Mammary epithelial cell (primary cell): ENCODE data around the gene PGBD2.

Source experiments
- CTCF ChIP-seq, 2 donors: IDR thresholded peaks in 1 of 2; conservative IDR thresholded peaks in 1 of 2; 2 replicates each; pipeline ENCODE4 v1.5.1; 2011 to 2012; ENCODE audit warnings: inconsistent platforms in 2 of 2, low read length in 2 of 2, mild to moderate bottlenecking in 2 of 2, control low read depth in 1 of 2, low read depth in 1 of 2; ENCODE audit not compliant: insufficient read depth in 1 of 2; ENCODE audit errors: extremely low read depth in 1 of 2
- EZH2 ChIP-seq: IDR thresholded peaks from 2 replicates; pipeline ENCODE4 v1.6.1; 2012; ENCODE audit warnings: low read length, inconsistent platforms, borderline replicate concordance

DNA sequence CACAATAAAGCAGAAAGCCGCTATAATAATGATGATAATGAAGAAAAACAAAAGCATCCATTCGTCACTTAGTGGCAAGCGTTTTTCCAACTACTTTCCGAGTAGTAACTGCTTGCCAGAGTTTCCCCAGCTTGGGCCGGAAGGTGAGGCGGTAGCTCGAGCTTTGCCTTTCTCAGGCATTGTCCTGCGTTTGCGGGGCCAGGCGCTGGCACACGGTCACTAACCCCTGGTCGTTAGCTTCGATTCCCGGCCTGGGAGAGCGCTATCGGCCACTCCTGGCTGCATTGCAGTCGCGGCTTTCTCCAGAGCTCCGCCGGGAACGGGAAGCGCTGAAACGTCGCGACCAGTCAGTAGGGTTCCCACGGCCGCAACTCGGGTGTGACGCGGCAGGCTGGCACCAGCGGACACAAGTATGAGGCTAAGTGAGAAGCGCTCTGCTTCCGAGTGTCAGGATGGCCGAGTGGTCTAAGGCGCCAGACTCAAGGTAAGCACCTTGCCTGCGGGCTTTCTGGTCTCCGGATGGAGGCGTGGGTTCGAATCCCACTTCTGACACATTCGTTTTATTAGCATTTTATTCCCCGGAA is 32.5 kb upstream of the PGBD2 start:
- TF ChIP-seq CTCF (conservative IDR thresholded peaks at IDR 0.05 in 1 of 2, IDR thresholded peaks at IDR 0.05 in 1 of 2; ENCODE audit: extremely low read depth in 1 of 2, insufficient read depth in 1 of 2, low read depth in 1 of 2, low read length in 2 of 2) (peak in 1 of 2 donors; percentile 14), EZH2 (no peak)
